Measurements from ENCODE around the gene MIA2. TPM values are rescaled to one million over a fixed set of nuclear protein-coding genes. Genes with fewer than 3 reads are reported as not detected.
"Not testable (repeated sequence)": the region's sequence is repeated elsewhere in the genome, so short reads cannot be mapped to it uniquely, and the experiment has no call there.

Gene MIA2
- 38.6 and 41.2 TPM in 2 replicates for total RNA-seq

GRCh38 chr14:39233680-39234326 lies at the start of gene MIA2:
Gene MIA2 (plus strand): TSS chr14:39233915. CDS start chr14:39234115, 200 bp downstream.
- no peaks in the 10 kb centered on the region for H3K27me3 ChIP-seq (ENCODE audit: control insufficient read depth, insufficient read depth, low read length)
- DNase-seq (ENCODE audit: low read depth) = no peak
- no peak for TF ChIP-seq CTCF (IDR thresholded peaks at IDR 0.05; ENCODE audit: insufficient read depth, low read length, poor library complexity, severe bottlenecking)
- no peaks in the 10 kb centered on the region for H3K36me3 ChIP-seq (ENCODE audit: control insufficient read depth, insufficient read depth, low read length)
- H3K4me3 ChIP-seq (ENCODE audit: low read depth, low read length) = peak within 1 kb of the TSS; percentile 43

GRCh38 chr14:39184628-39185255 lies 49.0 kb upstream of the MIA2 start:
- H3K36me3 ChIP-seq (ENCODE audit: control insufficient read depth, insufficient read depth, low read length) = peaks cover 1% of the 10 kb centered on the region
- no peak overlapping the region for H3K4me3 ChIP-seq (ENCODE audit: low read depth, low read length)
- TF ChIP-seq CTCF (IDR thresholded peaks at IDR 0.05; ENCODE audit: insufficient read depth, low read length, poor library complexity, severe bottlenecking) = no peak

GRCh38 chr14:39185256-39186049 lies 48.3 kb upstream of the MIA2 start:
- Histone ChIP-seq H3K4me3 (ENCODE audit: low read depth, low read length) (no peak overlapping the region), H3K36me3 (ENCODE audit: control insufficient read depth, insufficient read depth, low read length) (peaks cover 1% of the 10 kb centered on the region), H3K27me3 (ENCODE audit: control insufficient read depth, insufficient read depth, low read length) (no peaks in the 10 kb centered on the region)
- DNase-seq (ENCODE audit: low read depth) = no peak
- no peak for TF ChIP-seq CTCF (IDR thresholded peaks at IDR 0.05; ENCODE audit: insufficient read depth, low read length, poor library complexity, severe bottlenecking)

More at GRCh38 chr14:39184628-39185255, 49.0 kb upstream of the MIA2 start:
- DNase-seq (ENCODE audit: low read depth) = no peak
- no peaks in the 10 kb centered on the region for H3K27me3 ChIP-seq (ENCODE audit: control insufficient read depth, insufficient read depth, low read length)

- TF ChIP-seq CTCF (IDR thresholded peaks at IDR 0.05; ENCODE audit: insufficient read depth, low read length, poor library complexity, severe bottlenecking) = no peak
Observed at GRCh38 chr14:39186941-39187525, 46.7 kb upstream of the MIA2 start.

GRCh38 chr14:39203659-39204606 lies 29.8 kb upstream of the MIA2 start:
- TF ChIP-seq CTCF (IDR thresholded peaks at IDR 0.05; ENCODE audit: insufficient read depth, low read length, poor library complexity, severe bottlenecking) = no peak
- no peak for DNase-seq (ENCODE audit: low read depth)
- Histone ChIP-seq H3K4me3 (ENCODE audit: low read depth, low read length) (no peak overlapping the region), H3K27me3 (ENCODE audit: control insufficient read depth, insufficient read depth, low read length) (no peaks in the 10 kb centered on the region), H3K36me3 (ENCODE audit: control insufficient read depth, insufficient read depth, low read length) (no peaks in the 10 kb centered on the region)

More at GRCh38 chr14:39186941-39187525, 46.7 kb upstream of the MIA2 start:
- Histone ChIP-seq H3K36me3 (ENCODE audit: control insufficient read depth, insufficient read depth, low read length) (peaks cover 1% of the 10 kb centered on the region), H3K4me3 (ENCODE audit: low read depth, low read length) (no peak overlapping the region), H3K27me3 (ENCODE audit: control insufficient read depth, insufficient read depth, low read length) (no peaks in the 10 kb centered on the region)
- no peak for DNase-seq (ENCODE audit: low read depth)

- not testable (repeated sequence) for H3K36me3 ChIP-seq (ENCODE audit: control insufficient read depth, insufficient read depth, low read length); H3K4me3 ChIP-seq (ENCODE audit: low read depth, low read length); H3K27me3 ChIP-seq (ENCODE audit: control insufficient read depth, insufficient read depth, low read length); DNase-seq (ENCODE audit: low read depth)
Observed at GRCh38 chr14:39207430-39207829, 26.3 kb upstream of the MIA2 start.
